HepG2 (cell line): Measurements from ENCODE around the gene MRGPRF.

Source experiments
- REST ChIP-seq, 2 experiments: IDR thresholded peaks; 2 replicates each; pipeline ENCODE4 v1.6.1; 2011 to 2012; ENCODE audit warnings: low read length in 2 of 2, borderline replicate concordance in 1 of 2, low read depth in 1 of 2, mild to moderate bottlenecking in 1 of 2, moderate library complexity in 1 of 2
- SATB2 ChIP-seq: sonication (generic); formaldehyde crosslinking; IDR thresholded peaks from 2 replicates; pipeline ENCODE4 v1.5.0; 2020; ENCODE audit warnings: missing genetic modification reagents
- TCF7 ChIP-seq: sonication (generic); IDR thresholded peaks from 2 replicates; pipeline ENCODE4 v1.6.1; 2016; ENCODE audit warnings: antibody characterized with exemption, low read depth
- ZKSCAN1 ChIP-seq: fragments of 150-350 bp; IDR thresholded peaks from 2 replicates; pipeline ENCODE4 v1.6.1; 2014; ENCODE audit warnings: low read length
- ZNF142 ChIP-seq: sonication (generic); formaldehyde crosslinking; IDR thresholded peaks from 2 replicates; pipeline ENCODE4 v1.4.0; 2020; ENCODE audit warnings: missing genetic modification reagents

- no peak for TF ChIP-seq SATB2 (CRISPR knock-in tag)
- TF ChIP-seq TCF7, result no peak
- no peak for TF ChIP-seq ZNF142 (CRISPR knock-in tag)
- TF ChIP-seq ZKSCAN1, result no peak
- no peak for TF ChIP-seq REST (IDR thresholded peaks at IDR 0.05; ENCODE audit: borderline replicate concordance in 1 of 2, low read depth in 1 of 2, low read length in 2 of 2)
Observed at GRCh38 chr11:69037544-69037943, 24.5 kb upstream of the MRGPRF start.
